ENCODE results near the gene KCNMB3. TPM values are rescaled to one million over a fixed set of nuclear protein-coding genes. Genes with fewer than 3 reads are reported as not detected.

KCNMB3 gene
- total RNA-seq, 1 donor from 2014 or later, result 2.0 TPM

DNA sequence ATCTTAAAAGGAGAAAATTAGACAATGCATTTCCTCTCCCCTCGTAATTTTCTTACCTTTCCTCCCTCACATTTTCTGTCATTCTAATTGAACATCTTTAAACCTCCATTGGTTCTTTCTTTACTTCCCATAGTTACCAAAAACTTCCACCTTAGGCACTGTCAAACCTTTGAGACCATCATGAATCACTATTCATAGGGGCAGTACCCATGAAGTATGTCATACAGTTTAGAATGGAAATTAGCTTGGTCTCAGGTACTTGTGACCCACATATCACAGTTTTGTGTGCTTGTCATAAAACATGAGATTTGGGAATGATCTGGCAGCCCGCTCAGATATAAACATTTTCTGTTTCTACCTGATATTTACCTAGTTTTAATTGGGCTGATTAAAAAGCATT, 50.1 kb downstream of the KCNMB3 start:
- FAIRE-seq, result no peak
- DNase-seq (ENCODE audit: low spot score in 2 of 2), result no peak

DNA sequence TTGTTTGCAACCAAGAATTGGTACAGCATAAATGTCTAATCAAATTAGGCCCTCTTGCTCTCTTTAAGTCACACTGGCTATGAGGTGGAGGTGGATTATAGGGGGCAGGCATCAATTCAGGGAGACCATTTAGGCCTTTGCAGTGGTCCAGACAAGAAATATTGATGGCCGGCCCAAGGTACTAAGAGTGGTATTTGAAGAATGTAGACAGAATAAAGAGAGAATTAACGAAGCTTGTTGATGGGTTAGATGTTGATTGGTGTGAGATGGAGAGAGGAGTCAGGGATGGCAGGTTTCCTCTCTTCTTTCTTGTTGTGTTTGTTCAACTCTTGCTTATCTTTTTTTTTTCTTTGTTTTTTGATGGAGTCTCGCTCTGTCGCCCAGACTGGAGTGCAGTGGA, 54.2 kb downstream of the KCNMB3 start:
- FAIRE-seq, result no peak

GRCh38 chr3:179196098-179196497, 54.8 kb downstream of the KCNMB3 start:
- no peak for DNase-seq (ENCODE audit: low spot score in 2 of 2)
- no peak for FAIRE-seq

More for the DNA sequence above, 54.2 kb downstream of the KCNMB3 start:
- DNase-seq (ENCODE audit: low spot score in 2 of 2), result no peak

DNA sequence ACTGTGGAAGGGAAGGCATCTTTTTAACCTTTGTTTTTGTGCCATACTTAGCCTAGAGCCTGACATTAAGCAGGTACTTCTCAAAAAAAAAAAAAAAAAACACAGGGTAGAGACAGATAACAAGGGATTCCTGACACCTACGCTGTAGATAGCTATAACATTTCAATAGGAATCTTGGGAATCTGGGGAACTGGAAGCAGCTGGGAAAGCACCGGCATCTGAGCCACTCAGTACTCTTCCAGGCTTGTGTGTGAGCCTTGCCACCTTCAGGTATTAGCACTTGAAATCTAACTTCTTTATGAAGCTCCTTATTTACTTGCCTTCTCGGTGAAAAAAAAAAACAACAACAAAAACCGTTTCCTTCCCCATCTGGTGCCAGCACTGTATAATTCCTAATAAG, 56.0 kb downstream of the KCNMB3 start:
- FAIRE-seq (no peak), DNase-seq (ENCODE audit: low spot score in 2 of 2) (no peak)

Other genes starting within 250 kb of the KCNMB3 start
- 6.1 TPM for gene ZMAT3, start 179.3 kb downstream of the KCNMB3 start, total RNA-seq
- gene PIK3CA, start 102.8 kb downstream of the KCNMB3 start, total RNA-seq, result 74.6 TPM
- gene ZNF639, start 71.9 kb upstream of the KCNMB3 start, total RNA-seq, result 119 TPM
- 109 TPM for gene MFN1, start 96.6 kb upstream of the KCNMB3 start, total RNA-seq
- 163 TPM for gene GNB4, start 200.4 kb upstream of the KCNMB3 start, total RNA-seq

Data from frontal cortex (tissue), 4 donors.